Measurements from ENCODE around the gene FUNDC1. TPM values are rescaled to one million over a fixed set of nuclear protein-coding genes. Genes with fewer than 3 reads are reported as not detected.

FUNDC1 gene
- total RNA-seq, 1 experiment from 2014 or later, result 20.9 TPM

GRCh38 chrX:44482575-44482974 lies 60.1 kb downstream of the FUNDC1 start:
- Mint-ChIP-seq H3K4me3 (no peak overlapping the region), H3K36me3 (ENCODE audit: insufficient read depth in 1 of 3, low read depth in 3 of 3) (no peaks in the 10 kb centered on the region; a peak in 2 of 7 replicates), H3K27ac (no peak overlapping the region), H3K27me3 (ENCODE audit: low read depth) (peaks cover 2% of the 10 kb centered on the region; the same call in 1 of the 2 replicates), H3K4me1 (no peaks in the 10 kb centered on the region), H3K9me3 (peaks cover 62 to 63% of the 10 kb centered on the region in 2 experiments)
- no peak overlapping the region for H2BK120ac ChIP-seq (ENCODE audit: low read depth, low read length, poor library complexity, severe bottlenecking)
- no peaks in the 10 kb centered on the region for H4K20me1 ChIP-seq (ENCODE audit: control insufficient read depth, insufficient read depth, insufficient read length)
- H2BK20ac ChIP-seq (ENCODE audit: low read depth, low read length, poor library complexity, severe bottlenecking), result no peak overlapping the region
- TF ChIP-seq CTCF (conservative IDR thresholded peaks at IDR 0.05), result no peak
- no peak overlapping the region for H4K8ac ChIP-seq (replicated peaks; ENCODE audit: insufficient read length, low read depth, low read length)
- no peak overlapping the region for H3K4ac ChIP-seq (ENCODE audit: low read depth, low read length)
- no CpG with 5 or more reads among the region's 1 CpG for WGBS (ENCODE audit: extremely low coverage, insufficient read length, low lambda C conversion rate)
- H3K79me2 ChIP-seq (ENCODE audit: insufficient read depth, low read length), result no peaks in the 10 kb centered on the region
- H3T11ph ChIP-seq (ENCODE audit: low read length), result no peak overlapping the region
- no peak overlapping the region for H4K91ac ChIP-seq (ENCODE audit: insufficient read length, low read depth, low read length)
- H3K79me1 ChIP-seq (ENCODE audit: insufficient read depth, low read depth, low read length, poor library complexity, severe bottlenecking), result no peaks in the 10 kb centered on the region
- H3K23ac ChIP-seq (ENCODE audit: insufficient read length, low read depth, low read length), result no peak overlapping the region
- no peaks in the 10 kb centered on the region for H3K4me1 ChIP-seq (ENCODE audit: insufficient read depth, low read length)
- no peak overlapping the region for H2AK5ac ChIP-seq (ENCODE audit: insufficient read length, low read length)
- DNase-seq, result no peak
- H2BK15ac ChIP-seq (ENCODE audit: low read depth, low read length), result no peak overlapping the region
- H2BK5ac ChIP-seq (ENCODE audit: insufficient read length, low read length), result no peak overlapping the region
- no peak overlapping the region for H3K56ac ChIP-seq (ENCODE audit: insufficient read length, low read depth, low read length)
- no peak overlapping the region for H2BK12ac ChIP-seq (ENCODE audit: insufficient read length, low read depth, low read length)
- H4K5ac ChIP-seq (ENCODE audit: insufficient read length, low read depth, low read length), result no peak overlapping the region
- no peak overlapping the region for H3K18ac ChIP-seq (ENCODE audit: insufficient read length, low read depth, low read length)
- H3K9me3 ChIP-seq (ENCODE audit: control insufficient read depth, low read depth, low read length), result peaks cover 14% of the 10 kb centered on the region
- H3K27me3 ChIP-seq (ENCODE audit: insufficient read depth, low read length), result no peaks in the 10 kb centered on the region
- no peak overlapping the region for H3K27ac ChIP-seq (ENCODE audit: insufficient read length, low read depth, low read length)
- no peaks in the 10 kb centered on the region for H3K23me2 ChIP-seq (ENCODE audit: insufficient read length, low read depth, low read length, poor library complexity, severe bottlenecking)
- no peak overlapping the region for H2AFZ ChIP-seq (ENCODE audit: low read length)
- no peak overlapping the region for H3K9ac ChIP-seq (ENCODE audit: extremely low read depth, insufficient read length, low read length)
- H3K4me2 ChIP-seq (ENCODE audit: insufficient read depth, insufficient read length, low read length), result no peak overlapping the region
- no peak overlapping the region for H3K14ac ChIP-seq (ENCODE audit: insufficient read depth, low read length)
